DOHH2 (cell line): ENCODE results near the gene ZNF341.

Source experiments
- H3F3A ChIP-seq: fragments of 200-600 bp; sonication (generic), shearing (Covaris generic); 2 replicates; pipeline ENCODE4 v1.6.0; 2016; ENCODE audit warnings: antibody characterized with exemption, mild to moderate bottlenecking; ENCODE audit not compliant: control insufficient read depth, insufficient read depth
- H3K27ac ChIP-seq: fragments of 200-600 bp; sonication (generic); 2 replicates; pipeline ENCODE4 v1.5.1; 2014; ENCODE audit warnings: low read depth, mild to moderate bottlenecking, low read length, moderate library complexity
- H3K27me3 ChIP-seq: fragments of 200-600 bp; sonication (generic); 2 replicates; pipeline ENCODE4 v1.6.1; 2014; ENCODE audit warnings: mild to moderate bottlenecking, low read length, mixed read lengths; ENCODE audit not compliant: control insufficient read depth
- H3K36me3 ChIP-seq: fragments of 200-600 bp; sonication (generic); 2 replicates; pipeline ENCODE4 v1.6.1; 2014; ENCODE audit warnings: mild to moderate bottlenecking, low read length, moderate library complexity, mixed read lengths; ENCODE audit not compliant: control insufficient read depth
- H3K4me1 ChIP-seq: fragments of 200-600 bp; sonication (generic); 2 replicates; pipeline ENCODE4 v1.6.1; 2014; ENCODE audit warnings: mild to moderate bottlenecking, low read length, mixed read lengths; ENCODE audit not compliant: control insufficient read depth
- H3K4me2 ChIP-seq: fragments of 200-600 bp; sonication (generic); 2 replicates; pipeline ENCODE4 v1.6.0; 2014; ENCODE audit warnings: mild to moderate bottlenecking, low read length, moderate library complexity
- H3K4me3 ChIP-seq: fragments of 200-600 bp; sonication (generic); 2 replicates; pipeline ENCODE4 v1.5.1; 2014; ENCODE audit warnings: mild to moderate bottlenecking, low read length, mixed read lengths
- H3K79me2 ChIP-seq: fragments of 200-600 bp; sonication (generic); 2 replicates; pipeline ENCODE4 v1.6.1; 2014; ENCODE audit warnings: mild to moderate bottlenecking, low read length, mixed read lengths; ENCODE audit not compliant: control insufficient read depth
- H3K9me2 ChIP-seq: fragments of 200-600 bp; sonication (generic); replicated peaks from 2 replicates; pipeline ENCODE4 v1.6.1; 2014; ENCODE audit warnings: mild to moderate bottlenecking, low read length, mixed read lengths; ENCODE audit not compliant: control insufficient read depth
- H3K9me3 ChIP-seq: fragments of 200-600 bp; sonication (generic); 2 replicates; pipeline ENCODE4 v1.6.1; 2014; ENCODE audit warnings: antibody characterized with exemption, low read length, mixed read lengths; ENCODE audit not compliant: control insufficient read depth, insufficient read depth
- H4K20me1 ChIP-seq: fragments of 200-600 bp; sonication (generic); 2 replicates; pipeline ENCODE4 v1.6.0; 2014; ENCODE audit warnings: low read depth, mild to moderate bottlenecking, antibody characterized with exemption, low read length, moderate library complexity; ENCODE audit not compliant: control insufficient read depth, insufficient read depth
- CTCF ChIP-seq: fragments of 200-600 bp; sonication (generic); IDR thresholded peaks from one replicate; pipeline ENCODE4 v1.5.1; 2014; ENCODE audit warnings: antibody characterized with exemption, mild to moderate bottlenecking, low read depth, low read length; ENCODE audit not compliant: poor library complexity, severe bottlenecking
- EZH2phosphoT487 ChIP-seq: fragments of 200-600 bp; sonication (generic); IDR thresholded peaks from 2 replicates; pipeline ENCODE4 v1.6.1; 2017; ENCODE audit warnings: borderline replicate concordance, mild to moderate bottlenecking, antibody characterized with exemption, low read length, moderate library complexity, mixed read lengths

The ZNF341 gene

GRCh38 chr20:33757458-33757857 is 25.7 kb downstream of the ZNF341 start:
- TF ChIP-seq EZH2phosphoT487 (no peak), CTCF (no peak)
- H3K9me2 ChIP-seq, result no peaks in the 10 kb centered on the region
- H3F3A ChIP-seq, result no peaks in the 10 kb centered on the region
- peaks cover 10% of the 10 kb centered on the region for H3K4me1 ChIP-seq
- no peak overlapping the region for H3K4me2 ChIP-seq
- no peaks in the 10 kb centered on the region for H3K79me2 ChIP-seq
- H3K27ac ChIP-seq, result no peak overlapping the region
- H3K4me3 ChIP-seq, result no peak overlapping the region
- H3K27me3 ChIP-seq, result no peaks in the 10 kb centered on the region
- H3K9me3 ChIP-seq, result no peaks in the 10 kb centered on the region
- H4K20me1 ChIP-seq, result no peaks in the 10 kb centered on the region
- peaks cover 11% of the 10 kb centered on the region for H3K36me3 ChIP-seq

GRCh38 chr20:33761698-33762250 is 30.0 kb downstream of the ZNF341 start:
- Histone ChIP-seq H3K79me2 (no peaks in the 10 kb centered on the region), H3K4me1 (no peaks in the 10 kb centered on the region), H3K27ac (no peak overlapping the region), H3K4me3 (no peak overlapping the region), H3K27me3 (no peaks in the 10 kb centered on the region), H3K36me3 (no peaks in the 10 kb centered on the region), H3K4me2 (no peak overlapping the region), H3K9me3 (no peaks in the 10 kb centered on the region), H3K9me2 (no peaks in the 10 kb centered on the region), H3F3A (no peaks in the 10 kb centered on the region), H4K20me1 (no peaks in the 10 kb centered on the region)
- no peak for TF ChIP-seq EZH2phosphoT487
- TF ChIP-seq CTCF, result no peak

GRCh38 chr20:33765099-33765498 is 33.3 kb downstream of the ZNF341 start:
- Histone ChIP-seq H3K79me2 (no peaks in the 10 kb centered on the region), H3F3A (no peaks in the 10 kb centered on the region), H3K36me3 (no peaks in the 10 kb centered on the region), H3K9me2 (no peaks in the 10 kb centered on the region), H3K4me3 (no peak overlapping the region), H3K4me1 (no peaks in the 10 kb centered on the region), H4K20me1 (no peaks in the 10 kb centered on the region), H3K27me3 (no peaks in the 10 kb centered on the region), H3K27ac (no peak overlapping the region), H3K4me2 (no peak overlapping the region), H3K9me3 (no peaks in the 10 kb centered on the region)
- TF ChIP-seq EZH2phosphoT487, result no peak
- TF ChIP-seq CTCF, result no peak

- Histone ChIP-seq H3K4me2 (no peak overlapping the region), H3K4me3 (no peak overlapping the region), H3K27me3 (no peaks in the 10 kb centered on the region), H4K20me1 (no peaks in the 10 kb centered on the region), H3K4me1 (no peaks in the 10 kb centered on the region), H3F3A (no peaks in the 10 kb centered on the region), H3K9me2 (no peaks in the 10 kb centered on the region), H3K36me3 (no peaks in the 10 kb centered on the region), H3K9me3 (no peaks in the 10 kb centered on the region), H3K27ac (no peak overlapping the region), H3K79me2 (no peaks in the 10 kb centered on the region)
- TF ChIP-seq CTCF (no peak), EZH2phosphoT487 (no peak)
Observed at GRCh38 chr20:33765592-33765991, 33.8 kb downstream of the ZNF341 start.
